ENCODE measurements around the gene EFCAB6.

DNA sequence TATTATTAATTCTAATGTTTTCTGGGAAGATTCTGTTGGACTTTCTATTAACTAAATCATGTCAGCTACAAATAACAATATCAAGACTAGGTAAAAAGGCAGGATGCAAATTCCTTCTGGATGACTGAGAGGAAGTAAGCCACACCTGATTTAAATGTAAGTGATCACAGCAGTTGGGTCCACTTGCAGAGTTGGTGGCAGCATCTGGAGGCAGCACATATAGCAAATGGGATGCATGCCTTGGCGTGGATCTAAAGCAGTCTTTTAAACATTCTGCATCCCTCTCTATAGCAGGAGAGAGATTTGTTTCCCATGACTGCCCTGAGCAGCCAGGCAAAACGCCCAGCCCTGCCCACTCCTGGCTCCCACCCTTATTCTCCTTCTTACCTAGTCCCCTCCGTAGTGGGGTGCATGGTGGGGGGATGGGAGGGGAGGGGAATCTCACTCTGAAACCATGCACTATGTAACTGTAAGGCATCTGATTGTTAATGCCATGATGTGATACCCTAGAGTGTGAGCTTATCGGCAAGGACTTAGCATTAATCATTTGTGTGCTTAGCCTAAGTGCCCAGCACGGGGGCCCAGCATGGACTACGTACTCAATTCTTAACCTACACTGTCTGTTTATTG is 130.3 kb downstream of the EFCAB6 start:
- TF ChIP-seq, protein P1, sequence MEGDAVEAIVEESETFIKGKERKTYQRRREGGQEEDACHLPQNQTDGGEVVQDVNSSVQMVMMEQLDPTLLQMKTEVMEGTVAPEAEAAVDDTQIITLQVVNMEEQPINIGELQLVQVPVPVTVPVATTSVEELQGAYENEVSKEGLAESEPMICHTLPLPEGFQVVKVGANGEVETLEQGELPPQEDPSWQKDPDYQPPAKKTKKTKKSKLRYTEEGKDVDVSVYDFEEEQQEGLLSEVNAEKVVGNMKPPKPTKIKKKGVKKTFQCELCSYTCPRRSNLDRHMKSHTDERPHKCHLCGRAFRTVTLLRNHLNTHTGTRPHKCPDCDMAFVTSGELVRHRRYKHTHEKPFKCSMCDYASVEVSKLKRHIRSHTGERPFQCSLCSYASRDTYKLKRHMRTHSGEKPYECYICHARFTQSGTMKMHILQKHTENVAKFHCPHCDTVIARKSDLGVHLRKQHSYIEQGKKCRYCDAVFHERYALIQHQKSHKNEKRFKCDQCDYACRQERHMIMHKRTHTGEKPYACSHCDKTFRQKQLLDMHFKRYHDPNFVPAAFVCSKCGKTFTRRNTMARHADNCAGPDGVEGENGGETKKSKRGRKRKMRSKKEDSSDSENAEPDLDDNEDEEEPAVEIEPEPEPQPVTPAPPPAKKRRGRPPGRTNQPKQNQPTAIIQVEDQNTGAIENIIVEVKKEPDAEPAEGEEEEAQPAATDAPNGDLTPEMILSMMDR (IDR thresholded peaks at IDR 0.05; ENCODE audit: borderline replicate concordance, extremely low read depth, low read length, poor library complexity, severe bottlenecking), result no peak
- no peak for TF ChIP-seq EZH2 (IDR thresholded peaks at IDR 0.05; ENCODE audit: borderline replicate concordance, low read depth, low read length, severe bottlenecking)
